Smooth muscle cell of the brain vasculature (primary cell): ENCODE results near the gene TMEM184A.
"Not testable (repeated sequence)": the region's sequence is repeated elsewhere in the genome, so short reads cannot be mapped to it uniquely, and the experiment has no call there.

ENCODE experiments used
- DNase-seq: peaks from one replicate; pipeline ENCODE4 v3.0.0-alpha.2; 2012; ENCODE audit warnings: low read depth, low spot score

The TMEM184A gene

GRCh38 chr7:1590476-1590875 lies 34.5 kb upstream of the TMEM184A start:
- no peak for DNase-seq

DNA sequence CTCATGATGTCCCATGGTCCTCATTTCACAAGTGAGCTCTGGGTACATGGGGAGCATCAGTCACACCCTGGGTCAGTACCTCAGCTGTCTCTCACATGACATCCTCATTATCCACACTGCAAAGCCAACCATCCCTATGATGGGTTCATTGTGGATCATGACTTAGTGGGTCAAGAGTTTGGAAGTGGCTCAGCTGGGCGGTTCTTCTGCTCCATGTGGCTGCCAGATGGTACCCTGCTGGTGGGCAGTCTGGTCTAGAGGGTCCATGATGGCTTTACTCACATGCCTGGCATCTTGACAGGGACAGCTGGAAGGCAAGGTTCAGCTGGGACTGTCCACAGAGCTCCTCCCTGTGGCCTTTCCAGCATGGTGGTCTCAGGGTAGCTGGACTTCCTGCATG lies 33.0 kb upstream of the TMEM184A start:
- DNase-seq: no peak

- no peak for DNase-seq
Measured at GRCh38 chr7:1587738-1588137, 31.7 kb upstream of the TMEM184A start.

GRCh38 chr7:1586827-1587705 lies 31.1 kb upstream of the TMEM184A start:
- DNase-seq: no peak

DNA sequence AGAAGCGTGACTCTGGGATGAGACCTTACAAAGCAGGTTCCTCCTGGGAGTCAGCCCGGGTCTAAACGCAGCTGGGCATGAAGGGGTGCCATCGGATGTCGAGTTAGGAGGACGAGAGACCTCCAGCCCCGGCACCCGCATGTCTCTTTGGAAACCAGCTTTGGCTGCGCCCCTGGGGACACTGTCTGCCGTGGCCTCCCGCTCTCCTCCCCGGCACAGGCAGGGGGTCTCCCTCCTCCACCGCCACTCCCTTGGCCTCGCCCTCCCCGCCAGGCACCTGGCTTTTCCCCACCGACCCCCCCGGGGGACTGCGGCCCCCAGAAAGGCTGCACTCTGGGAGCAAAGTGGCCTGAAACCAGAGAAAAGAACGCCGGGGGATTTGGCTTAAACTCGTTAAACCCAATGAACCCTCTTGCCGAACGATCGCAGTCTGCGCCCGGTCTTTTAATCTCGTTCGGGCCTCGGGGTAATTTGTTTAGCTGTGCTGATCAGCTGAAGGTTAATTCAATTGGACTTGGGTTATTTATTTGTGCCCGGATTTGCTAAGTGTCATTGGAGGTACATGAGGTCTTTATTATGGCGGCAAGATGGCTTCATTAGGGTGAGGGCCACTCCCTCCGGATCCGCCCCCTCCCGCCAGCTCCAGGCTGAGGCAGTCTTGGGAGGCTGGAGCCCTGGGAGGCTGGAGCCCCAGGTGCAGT lies 30.3 kb upstream of the TMEM184A start:
- DNase-seq: no peak

DNA sequence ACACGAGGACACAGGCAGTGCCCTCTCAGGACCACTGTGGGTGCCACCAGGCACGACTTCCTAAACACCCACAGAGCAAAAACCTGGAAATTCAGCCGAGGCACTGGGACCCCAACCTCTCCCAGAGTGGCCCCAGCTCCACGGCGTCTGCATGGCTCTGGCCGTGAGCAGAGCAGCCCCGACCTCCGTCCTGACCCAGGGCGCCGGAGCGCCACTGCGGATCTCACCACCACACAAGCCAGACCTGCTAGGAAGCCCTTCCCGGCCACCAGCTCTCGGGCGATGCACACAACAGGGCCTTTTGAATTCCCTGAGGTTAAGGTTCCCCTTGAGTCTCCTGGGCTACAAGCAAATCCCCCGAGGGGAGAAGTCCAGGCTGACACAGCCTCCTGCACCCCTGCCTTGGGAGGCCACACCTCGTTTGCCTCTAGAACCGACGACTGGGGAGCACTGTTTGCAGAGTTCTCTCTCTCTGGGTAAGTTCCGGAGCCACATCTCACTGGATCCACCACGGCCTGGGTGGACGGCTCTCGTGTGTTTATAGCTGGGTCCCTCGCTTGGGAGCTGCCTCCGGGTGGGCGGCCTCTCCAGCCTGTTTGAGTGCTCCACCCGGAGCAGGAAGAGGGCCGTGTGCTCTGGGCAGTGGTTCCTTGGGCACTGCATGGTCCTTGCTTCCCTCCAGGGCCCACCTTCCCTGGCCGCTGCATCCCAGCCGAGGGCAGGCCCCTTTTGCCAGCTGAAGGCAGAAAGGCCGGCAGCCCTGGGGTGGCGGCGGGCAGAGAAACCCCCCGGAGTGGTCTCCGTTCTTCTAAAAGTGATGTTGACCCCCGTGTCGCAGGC lies 29.4 kb upstream of the TMEM184A start:
- no peak for DNase-seq

DNA sequence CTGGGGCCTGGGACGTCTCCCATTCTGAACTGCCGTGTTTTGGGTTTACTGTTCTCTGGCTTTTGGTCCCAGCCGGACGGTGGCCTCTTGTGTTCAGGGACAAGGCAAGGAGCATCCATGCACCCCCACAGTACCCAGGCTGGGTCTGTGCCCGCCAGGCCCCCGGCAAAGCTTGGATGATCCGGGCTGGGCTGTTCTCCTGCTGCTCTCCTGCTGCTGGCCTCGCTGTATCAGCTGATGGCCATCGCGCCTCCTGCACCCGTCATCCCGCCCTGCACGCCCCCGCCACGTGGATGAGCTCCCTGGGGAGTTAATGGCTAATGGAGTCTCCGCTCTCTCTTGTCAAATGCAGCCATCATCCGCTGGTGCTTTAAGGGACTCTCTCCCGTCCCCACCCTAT lies 28.7 kb upstream of the TMEM184A start:
- no peak for DNase-seq

- DNase-seq: not testable (repeated sequence)
Measured at GRCh38 chr7:1583241-1583930, 27.4 kb upstream of the TMEM184A start.

DNA sequence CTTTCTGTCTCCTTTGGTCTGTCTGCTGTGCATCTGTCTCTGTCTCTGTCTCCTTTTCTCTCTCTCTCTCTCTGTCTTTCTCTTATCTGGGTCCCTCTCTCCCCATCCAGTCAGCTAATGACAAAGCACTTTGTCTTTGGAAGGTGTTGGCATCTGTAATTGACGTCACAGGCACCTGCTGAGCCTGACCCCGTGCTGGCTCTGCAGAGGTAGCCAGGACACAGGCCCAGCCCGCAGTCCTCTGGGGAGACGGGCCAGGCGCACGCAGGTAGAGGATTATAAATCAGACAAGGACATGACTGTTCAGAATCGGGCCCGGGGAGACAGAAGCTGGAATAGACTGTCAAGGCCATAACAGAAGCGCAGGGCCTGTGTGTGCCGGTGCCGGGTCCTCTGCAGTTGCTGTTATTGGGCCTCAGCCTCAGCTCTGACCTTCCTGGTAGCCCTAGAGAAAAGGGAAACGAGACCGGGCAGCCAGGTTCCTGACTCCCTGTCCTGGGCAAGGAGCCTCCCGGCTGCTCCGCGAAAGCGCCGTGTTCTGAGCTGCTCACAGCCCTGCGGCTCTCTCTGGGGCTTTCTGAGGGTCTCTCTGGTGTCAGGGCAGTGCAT lies 24.5 kb upstream of the TMEM184A start:
- no peak for DNase-seq

- DNase-seq: no peak
Measured at GRCh38 chr7:1579481-1580421, 23.7 kb upstream of the TMEM184A start.

DNA sequence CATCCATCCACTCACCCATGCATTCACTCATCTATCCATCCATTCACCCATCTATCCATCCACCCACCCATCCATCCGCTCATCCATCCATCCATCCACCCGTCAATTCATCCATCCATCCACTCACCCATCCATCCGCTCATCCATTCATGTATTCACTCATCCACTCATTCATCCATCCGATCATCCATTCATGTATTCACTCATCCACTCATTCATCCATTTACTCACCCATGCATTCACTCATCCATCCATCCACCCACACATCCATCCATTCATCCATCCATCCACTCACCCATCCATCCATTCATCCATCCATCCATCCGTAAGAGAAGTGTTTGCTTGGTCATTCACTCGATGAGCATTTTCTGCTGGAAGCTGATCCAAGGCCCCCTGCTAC lies 22.5 kb upstream of the TMEM184A start:
- DNase-seq: no peak

GRCh38 chr7:1576521-1577253 lies 20.7 kb upstream of the TMEM184A start:
- no peak for DNase-seq

GRCh38 chr7:1575809-1576208 lies 19.8 kb upstream of the TMEM184A start:
- no peak for DNase-seq

DNA sequence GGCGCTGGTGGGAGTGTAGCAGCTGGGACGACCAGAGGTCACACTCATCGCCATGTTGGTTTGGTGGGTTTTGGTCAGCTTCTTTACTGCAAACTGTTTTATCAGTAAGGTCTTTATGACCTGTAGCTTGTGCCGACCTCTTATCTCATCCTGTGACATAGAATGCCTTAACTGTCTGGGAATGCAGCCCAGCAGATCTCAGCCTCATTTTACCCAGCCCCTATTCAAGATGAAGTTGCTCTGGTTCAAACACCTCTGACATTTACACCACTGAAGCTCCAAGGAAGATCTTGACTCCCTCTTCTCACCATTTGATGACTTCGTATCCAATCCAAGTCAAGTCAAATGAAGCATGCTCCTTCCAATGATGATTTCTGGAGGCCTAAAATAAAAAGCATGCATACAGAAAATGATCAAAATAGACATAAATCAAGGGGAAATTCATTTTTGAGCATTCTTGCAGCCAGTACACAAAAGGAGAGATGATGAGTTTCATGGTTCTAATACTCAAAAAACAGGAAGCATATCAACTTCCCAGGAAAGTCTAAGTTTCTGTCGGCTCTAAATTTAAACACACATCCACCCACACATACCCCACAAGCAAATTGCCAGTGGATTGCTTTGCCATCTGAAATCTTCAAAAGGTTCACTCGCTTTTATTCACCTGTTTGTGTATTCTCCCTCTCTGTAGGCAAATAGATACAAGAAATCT lies 16.3 kb upstream of the TMEM184A start:
- DNase-seq: no peak

- DNase-seq: peak; percentile 72
Measured at GRCh38 chr7:1569833-1570632, 14.0 kb upstream of the TMEM184A start, which contains the start of gene PSMG3. PSMG3 (minus strand) TSS chr7:1570032; CDS start chr7:1569339, 693 bp downstream.

GRCh38 chr7:1569440-1569832 lies 13.4 kb upstream of the TMEM184A start:
- DNase-seq: no peak

GRCh38 chr7:1569016-1569415 lies 13.0 kb upstream of the TMEM184A start:
- DNase-seq: no peak
